HG02678 (cell line): ENCODE measurements around the gene FANCB.

Experiments
- ATAC-seq: cut with Tn5 transposase; IDR thresholded peaks from one replicate; pipeline ENCODE4 v1.9.1; 2021; ENCODE audit warnings: mild to moderate bottlenecking, moderate library complexity; ENCODE audit not compliant: unreplicated experiment

Gene FANCB

GRCh38 chrX:14843666-14844065, 29.2 kb downstream of the FANCB start:
- no peak for ATAC-seq

GRCh38 chrX:14837155-14837554, 35.7 kb downstream of the FANCB start:
- ATAC-seq = no peak

- ATAC-seq = no peak
These were observed 40.3 kb downstream of the FANCB start for GRCh38 chrX:14832586-14832985.

- ATAC-seq = no peak
These were observed 40.7 kb downstream of the FANCB start for GRCh38 chrX:14832151-14832550.

- no peak for ATAC-seq
These were observed 43.2 kb downstream of the FANCB start for GRCh38 chrX:14829643-14830042.

- no peak for ATAC-seq
These were observed 46.5 kb downstream of the FANCB start for GRCh38 chrX:14826319-14826718.

GRCh38 chrX:14825851-14826250, 47.0 kb downstream of the FANCB start:
- ATAC-seq = no peak

GRCh38 chrX:14819769-14820168, 53.1 kb downstream of the FANCB start:
- no peak for ATAC-seq

GRCh38 chrX:14817571-14817970, 55.3 kb downstream of the FANCB start:
- no peak for ATAC-seq

- ATAC-seq = no peak
These were observed 69.7 kb downstream of the FANCB start for GRCh38 chrX:14802943-14803710.

- ATAC-seq = no peak
These were observed 71.7 kb downstream of the FANCB start for GRCh38 chrX:14801136-14801535.

GRCh38 chrX:14798805-14799397, 74.0 kb downstream of the FANCB start:
- ATAC-seq = no peak
